Kasumi-1 (cell line): ENCODE results near the gene MMAB.

Experiments used
- DNase-seq, 2 experiments: peaks; one replicate each; lab custom pipeline; 2025; lab: John Stamatoyannopoulos, UW

MMAB gene

DNA sequence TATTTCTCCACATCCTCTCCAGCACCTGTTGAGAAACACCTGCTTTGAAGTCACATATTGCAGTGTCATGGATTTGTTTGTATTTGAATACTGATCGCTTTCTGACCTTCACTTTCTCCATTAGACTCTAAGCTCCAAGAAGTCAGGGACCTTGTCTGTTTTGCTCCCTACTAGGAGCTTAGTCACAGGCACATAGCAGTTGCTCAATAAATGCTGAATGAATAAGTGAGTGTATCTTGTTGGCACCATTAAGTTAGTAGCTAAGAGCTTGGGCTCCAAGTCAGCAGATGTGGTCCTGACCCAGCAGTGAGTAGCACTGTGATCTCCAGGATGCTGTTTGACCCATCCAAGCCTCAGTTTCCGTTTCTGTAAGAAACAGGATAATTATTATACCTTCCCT, 10.4 kb upstream of the MMAB start:
- DNase-seq: no peak

DNA sequence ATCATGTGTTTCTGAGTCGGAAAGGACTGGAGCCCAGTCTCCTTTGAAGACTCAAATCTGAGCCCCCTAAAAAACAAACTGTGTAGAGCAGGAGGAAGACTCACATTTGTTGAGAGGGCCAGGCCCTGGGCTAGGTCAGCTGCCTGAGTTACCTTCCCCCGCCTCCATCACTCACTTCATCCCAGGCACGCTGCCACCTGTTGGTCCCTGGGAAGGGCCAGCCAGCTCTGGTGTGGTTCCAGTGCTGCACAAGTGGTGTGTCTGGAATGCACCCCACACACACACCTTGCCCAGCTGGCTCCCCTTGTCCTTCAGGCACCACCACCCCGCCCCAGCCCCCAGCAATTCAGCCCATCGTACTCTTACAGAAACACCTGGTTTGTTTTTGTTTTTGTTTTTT, 9.3 kb upstream of the MMAB start:
- no peak for DNase-seq

DNA sequence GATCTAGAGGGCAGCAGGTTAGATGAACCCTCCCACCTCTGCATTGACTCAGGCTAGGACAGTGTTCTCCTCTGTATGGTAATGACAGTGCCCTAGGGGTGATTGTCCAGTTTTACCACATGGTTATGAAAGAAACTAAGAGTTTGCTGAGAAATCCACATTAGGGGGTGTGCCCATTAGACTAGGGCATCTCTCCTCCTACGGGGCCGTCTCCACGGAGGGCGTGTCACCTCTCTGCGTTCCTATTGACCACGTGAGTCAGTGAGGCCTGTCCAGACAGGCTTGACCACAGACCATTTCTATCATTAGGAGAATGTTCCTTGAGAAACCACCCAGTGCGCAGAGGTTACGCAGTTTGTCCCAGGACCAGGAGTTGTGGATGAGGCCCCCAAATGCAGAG, 8.6 kb upstream of the MMAB start:
- DNase-seq: no peak

DNA sequence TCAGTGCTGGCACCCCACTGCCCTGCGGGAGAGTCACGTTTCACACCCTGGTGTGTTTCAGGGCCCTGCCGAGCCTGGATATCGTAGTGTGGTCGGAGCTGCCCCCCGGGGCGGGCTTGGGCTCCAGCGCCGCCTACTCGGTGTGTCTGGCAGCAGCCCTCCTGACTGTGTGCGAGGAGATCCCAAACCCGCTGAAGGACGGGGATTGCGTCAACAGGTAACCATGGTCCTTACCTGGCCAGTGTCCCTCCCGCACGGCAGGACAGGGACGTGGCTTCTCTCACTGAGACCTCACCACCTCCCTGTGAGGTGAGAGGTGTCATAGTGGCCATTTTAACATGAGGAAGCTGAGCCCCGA, 8.0 kb upstream of the MMAB start:
- DNase-seq: no peak

DNA sequence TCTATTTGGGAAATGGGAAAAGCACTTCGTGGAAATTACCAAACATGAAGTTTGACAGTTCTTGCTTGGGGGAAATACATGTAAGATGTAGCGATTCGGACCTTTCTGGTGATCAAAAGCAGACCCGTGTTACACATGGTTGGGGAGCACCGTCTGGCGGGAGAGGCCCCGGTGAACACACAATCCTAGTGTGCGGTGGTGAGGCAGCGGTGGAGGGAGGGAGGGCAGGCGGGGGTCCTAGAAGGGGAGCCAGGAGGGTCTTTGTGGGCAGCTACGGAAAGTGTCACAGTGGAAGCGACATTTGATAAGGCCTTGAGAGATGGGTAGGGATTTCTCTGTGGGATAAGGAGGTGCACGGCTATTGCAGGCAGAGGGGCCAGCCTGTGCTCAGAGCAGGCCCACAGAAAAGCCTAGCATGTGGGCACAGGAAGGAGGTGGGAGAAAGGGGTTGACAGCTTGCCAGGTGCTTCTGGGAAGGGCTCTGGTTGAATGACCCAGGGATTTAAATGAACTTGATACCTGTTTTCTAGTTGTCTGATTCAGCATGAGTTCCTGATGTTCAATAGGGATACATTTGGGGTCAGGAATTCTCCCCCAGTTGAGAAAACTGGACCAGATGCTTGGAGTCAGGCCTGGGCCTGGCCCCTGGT, 7.5 kb upstream of the MMAB start:
- no peak for DNase-seq

DNA sequence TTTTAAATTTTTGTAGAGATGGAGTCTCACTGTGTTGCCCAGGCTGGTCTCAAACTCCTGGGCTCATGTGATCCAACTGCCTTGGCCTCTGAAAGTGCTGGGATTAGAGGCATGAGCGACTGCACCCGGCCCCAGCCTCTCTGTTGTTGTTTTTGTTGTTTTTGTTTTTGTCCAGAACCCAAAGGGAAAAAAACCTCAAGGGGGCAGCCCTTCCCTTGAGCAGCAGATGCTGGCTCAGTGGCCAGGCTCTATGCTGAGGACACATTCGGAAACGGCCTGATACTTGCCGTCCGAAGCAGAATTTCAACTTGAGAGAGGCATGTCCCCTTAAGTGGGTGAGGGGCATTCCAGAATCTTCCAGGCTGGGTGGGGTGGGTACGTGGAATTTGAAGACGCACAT, 7.0 kb upstream of the MMAB start:
- DNase-seq: no peak

DNA sequence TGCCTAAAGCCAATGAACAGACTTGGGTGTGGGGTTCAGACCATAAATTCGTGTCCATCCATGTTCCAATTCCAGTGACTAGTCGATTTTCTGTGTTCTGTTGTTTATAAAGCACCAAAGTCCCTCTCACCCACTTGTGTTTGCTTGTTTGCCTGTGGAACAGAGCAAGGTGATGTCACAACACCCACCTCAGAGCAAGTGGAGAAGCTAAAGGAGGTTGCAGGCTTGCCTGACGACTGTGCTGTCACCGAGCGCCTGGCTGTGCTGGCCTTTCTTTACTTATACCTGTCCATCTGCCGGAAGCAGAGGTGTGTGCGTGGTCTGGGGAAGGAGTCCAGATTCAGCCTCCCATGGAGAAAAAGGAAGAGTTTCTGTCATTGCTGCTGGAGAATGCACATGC, 6.3 kb upstream of the MMAB start:
- DNase-seq: no peak

DNA sequence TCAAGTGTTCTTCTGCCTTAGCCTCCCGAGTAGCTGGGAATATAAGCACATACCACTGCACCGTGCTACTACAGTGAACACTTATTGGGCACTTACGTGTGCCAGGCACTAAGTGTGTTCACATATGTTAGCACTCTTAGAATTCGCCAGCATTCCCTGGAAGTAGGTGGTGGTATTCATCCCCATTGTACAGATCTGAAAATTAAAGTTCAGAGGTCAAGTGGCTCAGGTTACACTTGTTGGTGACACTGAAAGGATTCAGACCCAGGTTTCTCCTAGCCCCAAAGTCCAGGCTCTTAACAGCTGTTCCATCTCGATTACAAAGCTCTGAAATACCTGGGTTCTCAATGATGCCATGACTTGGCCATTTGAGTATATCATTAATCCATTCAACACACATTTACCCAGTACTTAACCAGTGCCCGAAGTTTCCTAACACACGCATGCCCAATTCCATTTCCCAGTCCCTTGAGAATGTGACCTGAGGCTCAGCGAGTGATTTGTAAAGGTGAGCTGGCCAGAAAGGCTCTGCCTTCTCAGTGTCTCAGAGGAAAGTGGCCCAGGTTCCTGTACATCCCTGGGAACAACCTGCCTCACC, 5.1 kb upstream of the MMAB start:
- DNase-seq: no peak

DNA sequence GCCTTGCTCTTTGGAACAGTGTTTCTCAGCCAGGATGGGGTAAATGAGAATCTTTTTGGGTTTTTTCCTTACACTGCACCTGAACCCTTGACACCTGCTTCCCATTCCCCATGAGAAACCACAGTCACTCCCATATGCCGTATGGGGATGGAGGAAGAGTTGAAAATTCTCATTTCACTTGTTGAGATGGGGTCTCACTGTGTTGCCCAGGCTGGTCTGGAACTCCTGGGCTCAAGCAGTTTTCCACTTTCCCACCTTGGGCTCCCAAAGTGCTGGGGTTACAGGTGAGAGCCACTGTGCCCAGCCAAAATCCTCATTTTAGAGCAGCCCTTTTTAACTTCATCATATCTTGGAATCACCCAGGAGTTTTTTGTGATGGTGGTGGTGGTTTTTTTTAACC, 4.0 kb upstream of the MMAB start:
- no peak for DNase-seq

DNA sequence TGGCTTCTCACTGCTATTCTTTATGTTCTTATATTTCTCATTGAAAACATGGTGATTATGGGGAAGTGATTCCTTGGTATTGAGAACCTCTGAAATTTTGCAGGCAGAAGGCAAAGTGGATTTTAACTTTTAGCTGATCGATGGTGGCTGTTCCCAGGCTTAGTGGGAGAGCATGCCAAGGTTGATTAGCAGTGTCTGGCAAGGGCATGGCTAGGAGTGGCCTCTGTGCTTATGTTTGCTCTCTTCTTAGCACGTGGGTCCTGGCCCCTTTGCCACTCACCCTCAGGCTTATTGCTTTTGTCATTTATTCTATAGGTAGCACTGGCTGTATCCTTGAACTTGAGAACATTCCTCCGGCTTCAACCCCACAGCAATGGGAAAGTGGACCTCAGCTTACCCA, 2.4 kb upstream of the MMAB start:
- DNase-seq: no peak

DNA sequence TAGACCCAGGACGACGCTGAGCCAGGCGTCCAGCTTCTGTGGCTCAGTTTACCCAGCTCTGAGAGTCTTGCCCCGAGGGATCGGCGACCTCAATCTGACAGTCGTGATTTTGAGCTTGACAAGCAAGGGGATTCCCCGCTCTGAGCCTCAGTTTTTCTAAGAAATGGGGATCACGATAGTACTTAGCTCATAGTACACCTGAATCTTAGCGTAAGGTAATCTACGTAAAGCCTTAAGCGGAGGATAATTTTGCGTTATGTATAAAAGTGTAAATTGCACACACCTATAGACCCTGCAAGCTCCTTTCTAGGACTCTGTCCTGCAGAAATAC, 575 bp upstream of the MMAB start:
- DNase-seq: no peak

DNA sequence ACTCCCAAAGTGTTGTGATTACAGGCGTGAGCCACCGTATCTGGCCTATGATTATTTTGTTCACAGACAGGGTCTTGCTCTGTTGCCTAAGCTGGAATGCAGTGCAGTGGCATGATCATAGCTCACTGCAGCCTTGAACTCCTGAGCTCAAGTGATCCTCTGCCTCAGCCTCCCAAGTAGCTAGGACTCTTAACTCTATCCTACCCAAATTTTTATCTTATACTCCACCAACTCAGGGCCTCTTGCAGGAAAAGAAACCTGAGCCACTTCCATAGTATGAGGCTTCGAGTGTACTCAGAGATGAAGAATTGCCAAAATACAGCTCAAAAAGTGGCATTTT, 828 bp downstream of the MMAB start:
- no peak for DNase-seq

DNA sequence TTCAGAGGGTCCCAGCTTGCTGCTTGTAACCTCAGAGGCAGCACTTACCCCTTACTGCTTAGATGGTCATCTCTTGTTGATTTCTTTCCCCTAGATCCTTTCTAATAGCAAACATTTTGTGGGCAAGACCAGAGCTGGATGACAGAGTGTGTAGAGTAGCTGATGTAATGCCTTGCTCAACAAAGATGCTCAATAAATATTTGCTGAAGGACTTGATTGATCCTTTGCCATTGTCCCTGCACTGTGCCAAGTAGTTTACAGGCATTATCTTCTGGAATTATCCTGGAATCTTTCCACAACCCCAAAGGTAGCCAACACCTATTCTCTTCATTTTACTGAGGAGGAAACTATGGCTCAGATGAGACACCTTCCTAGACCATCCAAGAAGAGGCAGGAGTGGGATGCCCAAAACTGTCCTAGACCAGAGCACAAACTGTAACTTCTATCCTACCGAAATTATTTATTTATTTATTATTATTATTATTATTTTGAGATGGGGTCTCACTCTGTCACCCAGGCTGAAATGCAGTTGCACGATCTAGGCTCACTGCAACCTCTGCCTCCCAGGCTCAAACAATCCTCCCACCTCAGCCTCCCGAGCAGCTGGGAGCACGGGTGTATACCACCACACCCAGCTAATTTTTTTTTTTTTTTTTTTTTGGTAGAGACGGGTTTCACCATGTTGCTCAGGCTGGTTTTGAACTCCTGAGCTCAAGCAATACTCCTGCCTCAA, 1.4 kb downstream of the MMAB start:
- DNase-seq: no peak

DNA sequence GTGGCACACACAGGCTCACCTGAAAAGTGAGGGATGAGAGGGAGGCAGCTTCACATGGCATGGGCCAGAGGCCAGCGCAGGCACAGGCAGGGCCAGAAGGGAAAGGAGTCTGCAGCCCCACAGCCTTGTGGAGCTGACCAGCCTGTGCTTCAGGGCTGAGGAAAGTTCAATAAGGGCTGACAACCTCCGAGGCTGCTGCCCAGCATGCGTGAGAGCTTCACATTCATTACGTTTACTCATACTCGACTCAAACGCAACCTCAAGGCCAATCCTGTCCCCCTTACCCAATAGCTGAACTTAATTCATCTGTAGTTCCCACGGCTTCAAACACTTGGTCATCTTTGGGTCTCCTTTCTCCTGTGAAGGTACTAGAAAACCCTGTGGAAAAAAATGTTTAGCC, 4.8 kb downstream of the MMAB start:
- DNase-seq: no peak

DNA sequence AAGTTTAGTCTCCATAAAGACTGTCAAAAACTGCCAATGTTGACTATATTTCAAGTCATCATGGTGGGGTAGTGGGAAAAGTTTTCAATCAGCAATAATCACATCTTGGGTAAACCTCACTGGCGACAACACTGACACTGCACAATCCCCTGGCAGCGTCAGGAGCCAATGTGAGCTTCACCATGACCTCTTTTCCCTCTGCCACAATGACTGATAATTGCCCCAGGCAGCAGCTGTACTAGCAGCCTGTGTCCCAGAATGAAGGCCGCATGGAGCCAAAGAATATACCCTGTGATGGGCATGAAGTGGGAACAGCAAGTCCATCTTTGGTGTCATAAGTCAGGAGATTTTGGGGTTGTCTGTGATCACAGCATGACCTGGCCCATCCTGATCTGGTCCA, 5.3 kb downstream of the MMAB start:
- no peak for DNase-seq

DNA sequence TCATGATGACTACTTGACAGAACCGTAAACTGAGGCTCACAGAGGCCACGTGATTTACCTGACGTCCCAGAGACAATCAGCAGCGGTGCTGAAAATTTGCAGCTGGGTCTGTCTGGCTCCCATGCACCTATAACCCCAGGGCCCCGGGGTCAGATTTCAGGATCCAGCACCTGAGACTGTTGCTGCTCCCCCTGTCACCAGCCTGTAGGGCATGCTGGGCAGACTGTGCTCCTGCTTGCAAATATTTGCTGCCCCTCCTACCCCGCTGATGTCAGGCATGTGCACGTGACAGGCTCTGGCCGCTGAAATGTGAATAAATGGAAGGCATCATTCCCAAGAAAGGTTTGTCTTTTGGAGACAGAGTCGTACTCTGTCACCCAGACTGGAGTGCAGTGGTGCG, 6.0 kb downstream of the MMAB start:
- DNase-seq: no peak

DNA sequence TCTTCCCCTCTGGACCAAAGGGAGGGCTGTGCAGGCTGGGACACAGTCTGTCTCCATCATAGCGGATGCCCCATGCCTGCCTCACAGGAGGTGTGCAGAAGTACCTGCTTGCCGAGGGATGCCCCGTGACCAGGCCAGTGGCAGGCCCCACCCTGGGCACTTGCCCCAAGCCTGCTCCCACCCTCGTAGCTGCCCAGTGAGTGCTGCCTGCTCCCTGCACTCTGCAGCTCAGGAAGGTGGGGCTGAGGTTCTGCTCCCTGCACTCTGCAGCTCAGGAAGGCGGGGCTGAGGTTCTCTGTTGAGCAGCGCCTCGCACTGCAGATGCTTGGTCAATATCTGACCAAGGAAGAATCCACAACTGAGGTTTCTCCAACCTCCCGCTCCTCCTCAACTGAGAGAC, 6.9 kb downstream of the MMAB start:
- no peak for DNase-seq

DNA sequence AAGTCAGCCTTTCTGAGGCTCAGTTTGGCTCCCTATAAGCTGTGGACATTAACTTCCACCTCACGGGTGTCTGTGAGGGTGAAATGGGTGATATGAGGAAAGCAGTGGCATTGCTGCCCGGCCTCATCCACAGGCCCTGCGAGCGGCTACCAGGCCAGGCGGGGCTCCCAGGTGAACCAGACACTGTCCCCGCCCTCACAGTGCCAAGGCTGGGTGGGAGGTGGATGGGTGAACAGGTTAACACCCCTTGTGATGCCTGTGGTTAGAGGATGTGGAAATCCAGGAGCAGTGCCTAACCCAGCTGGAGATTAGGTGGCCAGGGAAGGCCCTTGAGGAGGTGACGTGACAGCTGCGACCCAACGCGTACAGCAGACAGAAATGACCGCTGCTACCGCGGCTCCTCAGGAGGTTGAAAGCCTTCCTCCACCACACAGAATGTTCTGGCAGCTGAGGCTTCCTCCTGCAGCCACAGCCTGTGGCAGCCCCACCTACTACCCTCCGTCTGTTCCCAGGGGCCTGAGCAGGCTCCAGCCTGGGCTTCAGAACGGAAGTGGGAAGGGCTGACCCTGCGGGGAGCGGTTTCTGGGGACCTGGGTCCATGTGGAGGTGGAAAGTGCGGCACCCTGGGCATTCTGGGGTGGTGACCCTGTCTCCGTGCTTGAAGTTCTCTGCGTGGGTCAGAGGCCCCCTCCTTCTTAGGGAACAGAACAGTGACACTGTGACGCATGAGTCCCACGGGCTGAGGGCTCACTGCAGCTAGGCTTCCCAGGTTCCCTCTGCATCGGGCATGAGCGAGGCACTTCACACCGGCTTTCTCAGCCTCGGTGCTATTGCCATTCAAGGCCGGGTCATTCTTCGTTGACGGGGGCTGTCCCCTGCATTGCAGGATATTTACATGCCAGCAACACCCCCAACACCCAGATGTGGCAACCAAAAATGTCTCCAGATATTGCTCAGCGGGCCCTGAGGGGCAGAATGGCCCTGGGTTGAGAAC, 9.7 kb downstream of the MMAB start:
- no peak for DNase-seq

DNA sequence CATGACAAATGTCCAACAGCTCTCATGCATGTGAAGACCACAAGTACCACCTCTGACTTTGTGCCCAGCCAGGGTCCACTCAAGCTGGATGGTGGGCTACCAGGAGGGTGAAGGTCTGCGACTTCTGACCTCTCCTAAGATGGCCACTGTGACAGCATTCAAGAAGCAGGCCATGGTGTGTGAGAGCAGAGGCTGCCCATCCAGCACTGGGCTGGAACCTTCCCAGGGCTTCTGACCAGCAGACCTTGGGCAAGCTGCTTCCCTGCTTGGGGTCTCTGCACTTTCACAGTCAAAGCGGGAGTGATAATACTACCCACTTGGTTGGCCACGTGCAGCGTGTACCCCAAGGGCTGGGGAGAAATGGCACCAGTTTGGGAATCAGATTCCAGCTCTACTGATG, 10.4 kb downstream of the MMAB start:
- no peak for DNase-seq

DNA sequence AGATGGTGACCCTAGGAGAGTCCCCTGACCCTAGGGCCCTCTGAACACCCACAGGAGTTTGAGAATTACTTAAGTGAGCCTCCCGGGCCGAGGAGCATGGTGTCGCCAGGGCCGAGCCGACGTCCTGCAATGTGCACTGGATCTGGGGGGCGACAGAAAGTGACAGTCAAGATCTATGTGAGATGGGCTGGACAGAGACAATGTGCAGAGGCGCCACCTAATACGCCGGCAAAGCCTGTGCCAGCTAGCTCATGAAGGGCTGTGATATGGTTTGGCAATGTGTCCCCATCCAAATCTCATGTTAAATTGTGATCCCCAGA, 11.6 kb downstream of the MMAB start:
- DNase-seq: no peak

DNA sequence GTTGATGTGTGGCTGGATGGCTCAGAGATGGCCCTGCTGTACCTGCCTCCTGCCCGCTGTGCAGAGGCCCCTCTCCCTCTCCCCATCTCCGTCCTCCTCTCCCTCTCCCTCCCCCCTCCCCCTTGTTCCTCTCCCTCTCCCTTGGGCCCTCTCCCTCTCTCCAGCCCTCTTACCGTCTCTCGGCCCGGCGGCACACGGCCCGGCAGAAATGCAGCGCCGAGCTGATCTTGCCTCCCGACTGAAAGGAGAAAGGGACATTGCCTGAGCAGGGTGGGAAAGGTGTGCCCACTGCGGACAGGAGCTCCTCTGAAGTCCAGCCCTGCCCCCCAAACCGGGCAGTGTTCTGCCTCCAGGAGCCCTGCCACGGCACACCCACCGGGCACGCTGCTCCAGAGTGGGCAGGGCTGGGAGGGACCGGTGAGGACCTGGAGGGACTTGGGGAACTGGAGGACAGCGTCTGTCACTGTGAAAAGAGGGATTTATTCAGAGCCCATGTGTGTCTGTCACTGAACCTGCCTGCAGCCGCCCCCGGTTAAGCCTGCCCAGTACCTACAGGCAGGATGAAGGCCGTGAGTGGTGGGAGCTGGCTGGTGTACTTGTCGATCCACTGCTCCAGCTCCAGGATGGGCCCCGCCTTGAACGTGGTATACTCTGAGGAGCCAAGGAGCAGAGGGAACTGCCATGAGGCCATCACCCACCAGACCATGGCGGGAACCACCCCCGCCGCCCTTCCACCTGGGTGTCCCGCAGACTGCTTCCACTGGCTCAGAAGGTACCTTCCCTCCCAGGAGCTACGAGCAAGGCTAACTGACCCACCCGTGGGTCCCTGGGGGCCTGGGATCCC, 12.2 kb downstream of the MMAB start:
- DNase-seq: no peak

DNA sequence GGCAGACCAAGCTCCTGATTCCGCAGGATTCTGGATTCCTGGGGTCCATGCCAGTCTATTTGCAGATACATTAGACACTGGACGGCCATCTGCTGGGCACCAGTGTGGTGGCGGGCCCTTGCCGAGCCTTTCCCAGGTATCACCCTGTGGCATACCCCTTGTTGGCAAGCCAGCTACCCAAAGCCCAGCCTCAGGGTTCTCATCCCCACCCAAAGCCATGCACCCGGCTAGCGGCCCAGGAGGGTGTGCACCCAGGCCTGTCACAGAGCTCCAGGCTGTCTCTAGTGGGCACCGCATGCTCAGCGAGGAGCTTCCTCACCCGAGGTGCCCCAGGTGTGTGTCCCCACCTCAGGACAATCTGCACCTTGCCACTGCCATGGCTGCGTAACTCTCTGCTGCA, 13.7 kb downstream of the MMAB start:
- no peak for DNase-seq
